ENCODE data around the gene GSN.

The GSN gene

DNA sequence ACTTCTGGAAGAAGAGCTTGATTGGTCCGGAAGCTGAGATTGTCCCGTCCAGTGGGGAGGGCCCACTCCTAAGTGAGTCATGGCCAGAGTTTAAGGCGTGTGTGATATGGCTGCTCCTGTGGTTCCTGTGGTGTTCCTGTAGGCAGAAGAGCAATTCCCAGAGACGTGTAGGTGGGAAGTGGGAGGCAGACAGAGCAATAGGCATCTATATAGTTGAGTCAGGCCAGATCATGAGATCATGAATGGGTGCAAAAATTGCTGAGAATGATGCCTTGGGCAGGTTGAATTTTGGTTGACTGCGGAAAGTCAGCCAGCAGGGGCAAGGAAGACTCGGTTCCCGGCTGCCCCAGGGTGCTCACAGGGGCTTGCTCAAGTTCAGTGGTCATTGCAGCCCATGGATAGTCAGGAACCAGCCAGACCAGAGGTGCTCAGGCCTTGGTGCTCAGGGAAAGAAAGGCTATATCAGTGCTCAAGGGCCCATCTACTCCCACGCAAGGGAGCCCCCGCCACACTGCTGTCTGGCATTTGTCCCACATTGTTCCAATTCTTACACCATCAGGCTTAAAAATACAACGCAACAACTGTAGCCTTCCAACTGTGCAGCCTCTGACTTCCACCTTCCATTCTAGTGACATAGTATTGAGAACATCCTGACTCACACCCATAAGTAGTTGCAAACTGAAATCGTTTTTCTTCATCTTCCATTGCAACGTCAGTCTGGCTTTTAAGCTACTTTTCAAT lies 21.0 kb upstream of the GSN start:
- DNase-seq (ENCODE audit: low read depth) = no peak

GRCh38 chr9:121249563-121249962 lies 18.4 kb upstream of the GSN start:
- no peak for DNase-seq (ENCODE audit: low read depth)

- no peak for DNase-seq (ENCODE audit: low read depth)
Measured at GRCh38 chr9:121252104-121252851, 15.7 kb upstream of the GSN start.

DNA sequence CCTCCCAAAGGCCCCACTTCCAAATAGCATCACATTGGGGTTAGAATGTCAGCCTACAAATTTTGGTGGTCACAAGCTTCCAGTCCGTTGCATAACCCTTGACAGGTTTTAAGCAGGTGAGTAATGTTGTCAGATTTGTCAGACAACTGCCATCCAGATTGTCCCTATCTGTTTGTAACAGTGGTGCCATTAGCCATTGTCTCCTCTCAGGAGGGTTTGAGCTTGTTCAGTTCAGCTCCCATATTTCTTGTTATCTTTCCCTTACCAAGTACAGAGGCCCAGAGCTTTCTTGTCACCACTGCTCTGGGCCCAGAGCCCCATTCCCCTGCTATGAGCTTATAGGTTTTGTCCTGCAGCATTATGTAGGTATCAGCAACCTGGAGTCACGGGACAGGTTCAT lies 14.8 kb upstream of the GSN start:
- DNase-seq (ENCODE audit: low read depth) = no peak

DNA sequence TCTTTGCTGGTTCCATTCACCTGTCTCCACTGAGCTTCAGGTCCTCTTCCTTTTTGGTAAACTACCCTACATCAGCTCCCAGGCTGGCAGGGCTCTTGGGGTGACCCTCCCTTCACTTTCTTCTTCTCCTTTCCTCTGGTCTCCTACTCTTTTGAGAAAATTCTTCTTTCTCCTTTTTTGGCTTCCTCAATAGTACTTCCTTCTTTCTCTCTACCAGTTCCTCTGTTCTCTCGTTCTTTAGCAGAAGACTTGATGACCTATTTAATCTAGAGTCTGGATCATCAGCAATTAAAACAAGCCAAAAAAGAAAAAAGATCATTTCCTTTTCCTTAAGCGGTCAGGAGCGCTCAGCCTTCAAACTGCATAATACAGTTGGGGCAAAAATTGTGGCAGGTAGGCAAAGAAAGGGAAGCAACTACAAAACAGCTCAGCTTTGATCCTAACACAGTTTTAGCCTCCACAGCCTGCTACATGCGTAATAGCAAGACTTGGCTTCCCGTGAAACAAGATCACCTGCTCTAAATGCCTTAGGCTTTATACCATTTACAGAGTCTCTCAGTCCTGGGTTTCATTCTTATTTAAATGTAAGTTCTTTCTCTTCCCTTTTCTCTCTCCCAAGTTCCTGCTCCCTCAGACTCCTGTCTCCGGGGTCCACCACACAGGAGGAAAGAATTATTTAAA lies 14.0 kb upstream of the GSN start:
- no peak for DNase-seq (ENCODE audit: low read depth)

DNA sequence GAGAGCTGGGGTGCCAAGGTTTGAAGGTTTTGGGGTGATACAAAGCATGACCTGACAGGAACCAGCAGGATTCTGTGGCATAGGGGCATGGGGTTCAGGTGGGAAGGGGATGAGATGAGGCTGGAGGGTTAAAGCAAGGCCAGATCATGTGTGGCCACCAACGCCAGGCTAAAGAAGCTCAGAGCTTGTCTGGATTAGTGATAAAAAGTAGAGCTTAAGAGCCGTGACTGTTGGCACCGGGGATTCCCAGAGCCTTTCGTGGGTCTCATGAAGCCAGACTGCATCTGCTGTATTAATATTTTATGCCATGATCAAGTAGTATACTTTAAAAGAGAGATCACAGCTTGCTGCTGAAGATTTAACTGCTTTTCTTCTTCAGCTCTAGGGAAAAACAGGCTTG lies 8.5 kb upstream of the GSN start:
- DNase-seq (ENCODE audit: low read depth) = no peak

GRCh38 chr9:121259935-121260334 lies 8.0 kb upstream of the GSN start:
- no peak for DNase-seq (ENCODE audit: low read depth)

- DNase-seq (ENCODE audit: low read depth) = no peak
Measured at GRCh38 chr9:121260457-121261106, 7.4 kb upstream of the GSN start.

DNA sequence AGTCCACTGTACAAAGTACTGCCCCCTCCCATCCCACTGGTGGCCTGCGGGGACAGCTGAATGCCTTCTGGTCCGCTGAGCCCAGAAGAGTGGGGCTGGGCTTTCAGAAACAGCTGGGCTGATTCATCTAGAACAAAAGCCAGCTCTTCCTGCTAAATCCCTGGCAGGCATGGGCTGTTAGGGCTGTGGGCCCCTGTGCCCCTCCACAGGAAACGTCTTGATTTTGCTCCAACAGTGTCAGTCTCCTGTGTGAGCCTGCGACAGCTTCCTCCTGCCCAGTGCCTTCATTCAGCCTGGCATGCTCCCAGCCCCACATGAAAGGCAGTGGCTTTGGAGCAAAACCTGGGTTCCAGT lies 6.9 kb upstream of the GSN start:
- DNase-seq (ENCODE audit: low read depth) = no peak

- no peak for DNase-seq (ENCODE audit: low read depth)
Measured at GRCh38 chr9:121261755-121262154, 6.2 kb upstream of the GSN start.

GRCh38 chr9:121262423-121262822 lies 5.5 kb upstream of the GSN start:
- DNase-seq (ENCODE audit: low read depth) = no peak

- no peak for DNase-seq (ENCODE audit: low read depth)
Measured at GRCh38 chr9:121262953-121263352, 5.0 kb upstream of the GSN start.

DNA sequence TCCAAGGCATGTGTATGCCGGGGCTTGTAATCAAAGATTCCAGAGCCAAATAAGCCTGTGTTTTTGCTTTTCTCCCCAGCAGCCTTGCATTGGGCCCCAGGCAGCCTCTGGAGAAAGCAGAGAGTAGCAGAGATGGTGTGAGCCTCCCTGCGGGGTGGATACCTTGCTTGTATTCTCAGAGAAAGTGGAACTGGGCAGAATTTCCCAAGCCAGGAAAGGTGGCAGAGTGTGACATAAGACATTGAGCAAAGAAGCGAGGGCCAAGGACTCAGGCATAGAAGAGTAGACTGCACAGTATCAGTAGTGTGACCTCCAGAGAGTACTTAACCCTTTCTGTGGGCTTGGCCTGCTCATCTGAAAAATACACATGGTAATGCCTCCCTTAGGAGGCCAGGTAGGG lies 1.6 kb upstream of the GSN start:
- DNase-seq (ENCODE audit: low read depth) = no peak

DNA sequence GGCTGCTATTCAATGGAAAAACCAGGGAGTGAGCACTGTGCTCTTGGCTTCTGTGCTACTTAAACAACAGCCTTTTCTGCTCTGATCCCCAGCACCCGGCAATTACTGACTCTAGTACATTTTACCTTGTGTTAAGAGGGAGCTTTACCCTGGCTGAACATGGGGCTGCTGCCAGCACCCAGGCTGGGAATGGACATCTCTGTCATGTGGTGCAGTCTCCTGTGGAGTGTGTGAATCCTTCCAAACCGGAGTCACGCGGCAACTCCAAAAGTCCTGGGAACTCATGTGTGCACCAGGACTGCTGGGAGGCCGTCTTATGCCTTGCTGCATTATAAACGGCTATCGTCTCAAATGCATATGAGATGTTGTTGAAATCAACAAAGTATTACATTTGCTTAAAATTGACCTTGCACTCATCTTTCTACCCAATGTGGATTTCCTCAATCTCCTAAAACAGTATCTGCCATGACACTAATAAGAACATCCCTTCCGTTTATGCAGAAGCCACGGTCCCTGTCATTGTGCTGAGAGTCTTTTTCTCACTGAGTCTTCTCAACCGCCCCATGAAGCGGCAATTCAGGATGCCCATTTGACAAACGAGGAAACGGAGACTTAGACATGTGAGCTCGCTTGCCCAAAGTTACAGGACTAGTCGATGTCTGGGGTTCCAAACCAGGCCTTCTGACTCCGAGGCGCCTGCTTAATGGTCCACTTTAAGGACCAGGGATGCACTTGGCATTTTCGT lies 884 bp upstream of the GSN start:
- DNase-seq (ENCODE audit: low read depth) = no peak

DNA sequence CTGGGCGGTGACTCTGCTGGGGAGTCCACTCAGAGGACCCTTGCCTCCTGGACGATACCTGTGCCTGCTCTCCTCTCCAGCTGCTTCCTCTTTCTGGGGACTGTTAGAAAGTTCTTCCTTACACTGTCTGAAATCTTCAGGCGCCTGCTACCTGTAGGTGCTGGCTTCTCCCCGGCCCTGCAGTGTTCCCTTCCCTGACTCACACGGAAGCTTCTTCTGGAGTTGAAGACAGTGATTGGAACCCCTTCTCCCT lies 562 bp downstream of the GSN start:
- no peak for DNase-seq (ENCODE audit: low read depth)

- no peak for DNase-seq (ENCODE audit: low read depth)
Measured at GRCh38 chr9:121268851-121269641, 1.1 kb downstream of the GSN start.

DNA sequence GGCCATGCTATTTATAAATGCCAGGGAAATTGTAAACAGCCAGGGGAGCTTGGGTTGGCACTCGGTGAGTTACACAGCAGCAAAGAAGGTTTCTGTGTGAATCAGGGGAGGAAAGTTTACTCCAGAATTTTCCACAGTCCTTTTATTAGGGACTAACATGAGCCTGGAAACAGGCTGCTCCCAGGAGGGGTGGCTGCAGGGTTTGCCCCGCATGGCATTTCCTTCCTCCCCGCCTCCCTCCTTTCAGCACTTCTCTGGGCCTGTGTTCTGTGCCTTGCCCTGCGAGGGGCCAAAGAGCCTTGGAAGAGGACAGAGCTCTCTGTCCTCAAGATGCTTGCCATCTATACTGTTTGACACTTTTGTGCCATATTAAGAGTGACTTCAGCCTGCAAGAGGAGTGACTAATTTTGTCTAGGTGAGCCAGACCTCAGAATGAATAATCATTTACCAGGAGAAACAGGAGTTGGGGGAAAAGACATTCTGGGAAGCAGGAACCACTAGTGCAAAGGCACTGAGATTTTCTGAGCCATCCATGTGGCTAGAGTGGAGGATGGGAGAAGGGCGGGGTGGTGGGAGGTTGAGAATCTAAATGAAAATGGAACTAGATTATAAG lies 1.8 kb downstream of the GSN start:
- DNase-seq (ENCODE audit: low read depth) = no peak

- DNase-seq (ENCODE audit: low read depth) = no peak
Measured at GRCh38 chr9:121271368-121272341, 3.7 kb downstream of the GSN start.

DNA sequence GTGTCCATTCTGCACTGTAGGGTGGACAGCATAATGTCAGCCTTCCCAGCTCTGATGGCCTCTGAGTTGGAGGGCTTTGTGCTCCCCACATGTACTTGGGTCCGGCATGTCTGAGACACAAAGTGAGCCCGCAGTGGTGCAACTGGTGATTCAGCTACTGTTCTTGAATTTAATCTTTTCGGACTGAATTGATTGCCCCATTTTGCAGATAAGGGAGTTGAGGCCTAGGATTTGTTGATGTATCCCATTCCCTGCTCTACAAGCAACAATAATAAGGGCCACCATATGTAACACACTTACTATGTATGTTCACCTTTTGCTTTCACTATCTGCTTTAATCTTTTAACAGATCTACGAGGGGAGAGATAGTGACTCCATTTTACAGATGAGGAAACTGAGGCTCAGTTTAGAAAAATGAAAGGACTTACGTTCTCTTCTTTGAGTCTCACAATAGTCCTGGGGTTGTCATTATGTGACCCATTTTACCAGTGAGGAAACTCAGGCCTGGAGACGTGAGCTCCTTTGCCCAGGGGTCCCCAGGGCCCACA lies 4.5 kb downstream of the GSN start:
- DNase-seq (ENCODE audit: low read depth) = no peak

Measured in stimulated activated CD8-positive, alpha-beta memory T cell treated with anti-CD3 and anti-CD28 coated beads, Interleukin-12 subunit alpha, Interleukin-12 subunit beta, amount 100 ng/mL, for 1 hour (primary cell).